Measurements from ENCODE around the gene CDC14A.

DNA sequence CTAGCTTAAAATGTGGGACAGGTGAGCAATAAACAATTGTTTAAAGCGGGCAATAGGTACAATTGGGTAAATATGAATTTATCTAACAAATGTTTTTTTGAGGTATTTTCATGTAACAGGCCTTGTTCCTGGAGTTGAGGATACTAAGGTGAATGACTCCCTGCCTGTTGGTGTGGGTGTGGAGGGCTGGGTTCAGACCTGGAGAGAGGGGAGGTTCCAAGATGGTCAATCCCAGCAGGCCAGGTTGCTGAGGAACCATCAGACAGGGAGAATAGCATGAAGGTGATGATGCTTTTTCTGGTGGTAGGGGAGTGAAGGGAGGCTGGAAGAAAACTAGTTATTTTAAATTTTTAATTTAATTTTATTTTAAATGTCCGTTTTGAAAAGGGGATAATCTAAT lies 46.3 kb downstream of the CDC14A start:
- no peak for TF ChIP-seq POLR2A (IDR thresholded peaks at IDR 0.05; ENCODE audit: low read depth, low read length)
- TF ChIP-seq, protein P1, sequence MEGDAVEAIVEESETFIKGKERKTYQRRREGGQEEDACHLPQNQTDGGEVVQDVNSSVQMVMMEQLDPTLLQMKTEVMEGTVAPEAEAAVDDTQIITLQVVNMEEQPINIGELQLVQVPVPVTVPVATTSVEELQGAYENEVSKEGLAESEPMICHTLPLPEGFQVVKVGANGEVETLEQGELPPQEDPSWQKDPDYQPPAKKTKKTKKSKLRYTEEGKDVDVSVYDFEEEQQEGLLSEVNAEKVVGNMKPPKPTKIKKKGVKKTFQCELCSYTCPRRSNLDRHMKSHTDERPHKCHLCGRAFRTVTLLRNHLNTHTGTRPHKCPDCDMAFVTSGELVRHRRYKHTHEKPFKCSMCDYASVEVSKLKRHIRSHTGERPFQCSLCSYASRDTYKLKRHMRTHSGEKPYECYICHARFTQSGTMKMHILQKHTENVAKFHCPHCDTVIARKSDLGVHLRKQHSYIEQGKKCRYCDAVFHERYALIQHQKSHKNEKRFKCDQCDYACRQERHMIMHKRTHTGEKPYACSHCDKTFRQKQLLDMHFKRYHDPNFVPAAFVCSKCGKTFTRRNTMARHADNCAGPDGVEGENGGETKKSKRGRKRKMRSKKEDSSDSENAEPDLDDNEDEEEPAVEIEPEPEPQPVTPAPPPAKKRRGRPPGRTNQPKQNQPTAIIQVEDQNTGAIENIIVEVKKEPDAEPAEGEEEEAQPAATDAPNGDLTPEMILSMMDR (IDR thresholded peaks at IDR 0.05; ENCODE audit: extremely low read depth in 1 of 2, insufficient read depth in 1 of 2, low read depth in 1 of 2, low read length in 2 of 2): no peak
- no peak for TF ChIP-seq POLR2AphosphoS5 (IDR thresholded peaks at IDR 0.05; ENCODE audit: insufficient read depth, low read depth, low read length)

Measured in endothelial cell of umbilical vein (primary cell).